Nephron progenitor cell (in vitro differentiated cells): ENCODE measurements around the gene MED8.

Source experiments
- DNase-seq: peaks from one replicate; pipeline ENCODE4 v3.0.0; 2021
- H3K27ac Mint-ChIP-seq: 2 replicates; pipeline ENCODE4 v1.8.0; 2021; ENCODE audit warnings: mild to moderate bottlenecking, moderate library complexity, mixed read lengths
- H3K27me3 Mint-ChIP-seq: 2 replicates; pipeline ENCODE4 v1.8.0; 2021; ENCODE audit warnings: mild to moderate bottlenecking, low read depth, mixed read lengths; ENCODE audit not compliant: poor library complexity
- H3K36me3 Mint-ChIP-seq: 2 replicates; pipeline ENCODE4 v1.8.0; 2021; ENCODE audit warnings: low read depth, mixed read lengths
- H3K4me1 Mint-ChIP-seq: 2 replicates; pipeline ENCODE4 v1.8.0; 2021; ENCODE audit warnings: mixed read lengths
- H3K4me3 Mint-ChIP-seq: 2 replicates; pipeline ENCODE4 v1.8.0; 2021; ENCODE audit warnings: mild to moderate bottlenecking, moderate library complexity, mixed read lengths
- H3K9me3 Mint-ChIP-seq: 2 replicates; pipeline ENCODE4 v1.8.0; 2021; ENCODE audit warnings: mild to moderate bottlenecking, moderate library complexity, mixed read lengths
- CTCF ChIP-seq: fragments of 200-600 bp; sonication (generic); IDR thresholded peaks from 2 replicates; pipeline ENCODE4 v1.5.0; 2021; ENCODE audit warnings: antibody characterized with exemption

The MED8 gene

GRCh38 chr1:43396059-43396458, 6.5 kb upstream of the MED8 start:
- no peak for TF ChIP-seq CTCF
- H3K27ac Mint-ChIP-seq: no peak overlapping the region
- peaks cover 8% of the 10 kb centered on the region for H3K4me1 Mint-ChIP-seq
- peaks cover 23% of the 10 kb centered on the region for H3K36me3 Mint-ChIP-seq
- H3K27me3 Mint-ChIP-seq: no peaks in the 10 kb centered on the region
- DNase-seq: no peak
- no peaks in the 10 kb centered on the region for H3K9me3 Mint-ChIP-seq
- H3K4me3 Mint-ChIP-seq: no peak overlapping the region

GRCh38 chr1:43395523-43395922, 5.9 kb upstream of the MED8 start:
- Mint-ChIP-seq H3K4me3 (no peak overlapping the region), H3K9me3 (no peaks in the 10 kb centered on the region), H3K4me1 (peaks cover 11% of the 10 kb centered on the region), H3K36me3 (peaks cover 23% of the 10 kb centered on the region), H3K27me3 (no peaks in the 10 kb centered on the region), H3K27ac (no peak overlapping the region)
- DNase-seq: no peak
- TF ChIP-seq CTCF: no peak

DNA sequence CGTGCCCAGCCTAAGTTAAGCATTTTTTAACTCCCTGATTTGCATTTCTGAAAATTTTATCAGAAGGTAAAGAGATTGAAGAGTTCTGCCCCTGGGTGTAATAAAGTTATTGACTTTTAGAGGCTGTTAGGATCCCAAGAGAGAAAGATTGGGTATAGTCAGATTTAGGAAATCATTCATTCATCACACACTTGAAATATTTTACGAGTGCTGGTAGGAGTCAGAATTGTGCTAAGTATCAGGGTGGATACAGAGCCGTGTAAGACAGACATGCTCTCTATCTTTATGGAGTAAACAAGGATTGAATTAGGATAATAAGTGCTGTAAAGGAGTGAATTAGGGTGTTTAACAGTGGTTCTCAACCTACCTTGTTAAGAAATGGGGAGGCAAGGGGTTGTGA, 3.1 kb upstream of the MED8 start:
- Mint-ChIP-seq H3K4me3 (no peak overlapping the region), H3K27ac (no peak overlapping the region), H3K36me3 (peaks cover 10% of the 10 kb centered on the region), H3K4me1 (peaks cover 32% of the 10 kb centered on the region), H3K9me3 (no peaks in the 10 kb centered on the region), H3K27me3 (no peaks in the 10 kb centered on the region)
- no peak for TF ChIP-seq CTCF
- DNase-seq: no peak

DNA sequence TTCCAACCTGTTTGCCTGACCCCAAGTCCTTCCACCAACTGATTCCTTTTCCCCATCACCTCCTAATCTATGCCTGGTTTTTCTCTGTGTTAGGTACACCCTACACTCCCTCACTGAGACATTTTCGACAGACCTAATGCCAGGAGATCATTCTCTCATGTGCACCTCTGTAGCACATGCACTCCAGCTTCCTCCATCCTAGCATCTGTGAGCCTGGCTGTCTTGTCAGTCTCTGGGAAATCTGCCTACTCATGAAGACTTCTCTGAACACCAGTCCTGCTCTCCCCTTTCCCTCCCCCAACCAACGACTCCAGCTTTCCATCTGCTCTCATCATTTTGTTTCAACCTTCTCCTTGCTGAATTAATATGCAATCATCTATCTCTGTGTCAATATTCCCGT, 987 bp downstream of the MED8 start:
- Mint-ChIP-seq H3K4me1 (peaks cover 24% of the 10 kb centered on the region), H3K9me3 (no peaks in the 10 kb centered on the region), H3K27ac (peak overlapping the region; percentile 4), H3K4me3 (peak overlapping the region; percentile 99), H3K36me3 (peaks cover 16% of the 10 kb centered on the region), H3K27me3 (no peaks in the 10 kb centered on the region)
- no peak for TF ChIP-seq CTCF
- DNase-seq: no peak

GRCh38 chr1:43387976-43388599, 1.5 kb downstream of the MED8 start:
- TF ChIP-seq CTCF: no peak
- H3K36me3 Mint-ChIP-seq: peaks cover 21% of the 10 kb centered on the region
- H3K4me1 Mint-ChIP-seq: peaks cover 24% of the 10 kb centered on the region
- no peak for DNase-seq
- no peak overlapping the region for H3K27ac Mint-ChIP-seq
- peak overlapping the region; percentile 99 for H3K4me3 Mint-ChIP-seq
- no peaks in the 10 kb centered on the region for H3K27me3 Mint-ChIP-seq
- H3K9me3 Mint-ChIP-seq: no peaks in the 10 kb centered on the region

DNA sequence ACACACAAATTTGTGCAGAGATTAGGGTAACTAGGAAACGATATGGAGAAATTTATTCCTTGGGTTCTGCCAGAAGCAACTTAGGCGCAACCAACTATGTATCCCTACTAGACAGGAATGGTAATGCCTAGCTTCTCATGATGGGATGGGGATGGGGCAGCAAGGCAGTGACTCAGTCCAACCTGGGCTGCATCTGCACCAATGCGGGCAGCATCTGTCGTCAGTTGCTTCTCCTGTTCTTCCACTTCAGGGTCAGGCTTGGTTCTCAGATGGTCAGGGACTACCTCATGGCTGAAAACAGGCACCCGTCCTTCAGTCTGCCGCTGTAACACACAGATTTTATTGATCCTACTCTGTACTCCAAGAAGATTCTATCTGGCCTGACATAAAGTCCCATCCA, 2.9 kb downstream of the MED8 start:
- peaks cover 24% of the 10 kb centered on the region for H3K36me3 Mint-ChIP-seq
- H3K4me1 Mint-ChIP-seq: peaks cover 24% of the 10 kb centered on the region
- TF ChIP-seq CTCF: no peak
- DNase-seq: no peak
- peaks cover 3% of the 10 kb centered on the region for H3K27me3 Mint-ChIP-seq
- H3K9me3 Mint-ChIP-seq: no peaks in the 10 kb centered on the region
- no peak overlapping the region for H3K27ac Mint-ChIP-seq
- no peak overlapping the region for H3K4me3 Mint-ChIP-seq
